Neuronal stem cell (in vitro differentiated cells): Measurements from ENCODE around the gene CD300E.

Experiments used
- DNase-seq: peaks from one replicate; pipeline ENCODE4 v3.0.0-alpha.2; 2013; ENCODE audit warnings: low spot score
- H2AFZ ChIP-seq: one replicate; pipeline ENCODE4 v1.6.1; 2013; ENCODE audit warnings: mild to moderate bottlenecking, low read length, inconsistent platforms
- H2AK5ac ChIP-seq: 2 replicates; pipeline ENCODE4 v1.6.1; 2013; ENCODE audit warnings: low read depth, mild to moderate bottlenecking, inconsistent platforms, low read length, moderate library complexity, mixed read lengths
- H2BK120ac ChIP-seq: 2 replicates; pipeline ENCODE4 v1.6.1; 2013; ENCODE audit warnings: low read depth, mild to moderate bottlenecking, inconsistent platforms, low read length, moderate library complexity, mixed read lengths
- H2BK12ac ChIP-seq: one replicate; pipeline ENCODE4 v1.6.1; 2013; ENCODE audit warnings: low read length, inconsistent platforms
- H2BK15ac ChIP-seq: 2 replicates; pipeline ENCODE4 v1.6.1; 2013; ENCODE audit warnings: mild to moderate bottlenecking, low read length, inconsistent platforms, mixed read lengths
- H2BK5ac ChIP-seq: one replicate; pipeline ENCODE4 v1.6.1; 2013; ENCODE audit warnings: inconsistent platforms, mild to moderate bottlenecking, low read length, moderate library complexity
- H3K14ac ChIP-seq: one replicate; pipeline ENCODE4 v1.6.1; 2013; ENCODE audit warnings: low read length, inconsistent platforms
- H3K18ac ChIP-seq: 2 replicates; pipeline ENCODE4 v1.6.1; 2013; ENCODE audit warnings: low read length, inconsistent platforms
- H3K23ac ChIP-seq: 2 replicates; pipeline ENCODE4 v1.6.1; 2013; ENCODE audit warnings: low read depth, mild to moderate bottlenecking, mixed read lengths, low read length, inconsistent platforms; ENCODE audit not compliant: poor library complexity
- H3K27ac ChIP-seq: replicated peaks from 3 replicates; pipeline ENCODE4 v1.5.1; 2013; ENCODE audit warnings: low read length, inconsistent platforms
- H3K27me3 ChIP-seq, 3 experiments: 2 replicates each; pipeline ENCODE4 v1.6.1; 2013; ENCODE audit warnings: low read length in 3 of 3, mild to moderate bottlenecking in 2 of 3, inconsistent platforms in 1 of 3, low read depth in 1 of 3, mixed read lengths in 1 of 3, moderate library complexity in 1 of 3; ENCODE audit not compliant: control insufficient read depth in 3 of 3, insufficient read depth in 3 of 3
- H3K36me3 ChIP-seq, 2 donors: replicated peaks in 1 of 2; 2 replicates each; pipeline ENCODE4 v1.6.1; 2013; ENCODE audit warnings: low read length in 2 of 2; ENCODE audit not compliant: control insufficient read depth in 2 of 2, insufficient read depth in 2 of 2
- H3K4ac ChIP-seq: 2 replicates; pipeline ENCODE4 v1.6.1; 2013; ENCODE audit warnings: inconsistent platforms, mild to moderate bottlenecking, low read length, moderate library complexity
- H3K4me1 ChIP-seq, 2 donors: 1 replicate in 1 of 2; 2 replicates in 1 of 2; pipeline ENCODE4 v1.6.1; 2013; ENCODE audit warnings: low read length in 2 of 2, low read depth in 1 of 2; ENCODE audit not compliant: control insufficient read depth in 2 of 2, insufficient read depth in 1 of 2
- H3K4me2 ChIP-seq: one replicate; pipeline ENCODE4 v1.6.1; 2013; ENCODE audit warnings: mild to moderate bottlenecking, low read length, inconsistent platforms; ENCODE audit not compliant: insufficient read depth, poor library complexity, severe bottlenecking
- H3K4me3 ChIP-seq, 2 donors: 2 replicates each; pipeline ENCODE4 v1.5.1; 2013; ENCODE audit warnings: low read length in 2 of 2, mild to moderate bottlenecking in 2 of 2, inconsistent platforms in 1 of 2, moderate library complexity in 1 of 2
- H3K79me1 ChIP-seq: one replicate; pipeline ENCODE4 v1.6.1; 2013; ENCODE audit warnings: low read depth, mild to moderate bottlenecking, inconsistent platforms, low read length, moderate library complexity
- H3K9ac ChIP-seq: one replicate; pipeline ENCODE4 v1.6.1; 2013; ENCODE audit warnings: mild to moderate bottlenecking, low read depth, low read length, inconsistent platforms; ENCODE audit not compliant: poor library complexity
- H3K9me3 ChIP-seq, 2 donors: replicated peaks in 1 of 2; 2 replicates each; pipeline versions ENCODE3 to v1.6.1; 2013; ENCODE audit warnings: low read length in 2 of 2, mild to moderate bottlenecking in 2 of 2, inconsistent platforms in 1 of 2, low read depth in 1 of 2, mixed read lengths in 1 of 2, moderate library complexity in 1 of 2; ENCODE audit not compliant: control insufficient read depth in 2 of 2, insufficient read depth in 1 of 2
- H4K8ac ChIP-seq: one replicate; pipeline ENCODE4 v1.6.1; 2013; ENCODE audit warnings: low read depth, mild to moderate bottlenecking, inconsistent platforms, low read length, moderate library complexity
- H4K91ac ChIP-seq: one replicate; pipeline ENCODE4 v1.6.1; 2013; ENCODE audit warnings: low read length, low read depth, mild to moderate bottlenecking, inconsistent platforms; ENCODE audit not compliant: poor library complexity
- WGBS, 2 donors: extraction: QIAGEN DNeasy Blood & Tissue Kit; methylation state at CpG; one replicate each; pipeline ENCODE4 v1.1.7; 2013; ENCODE audit warnings: missing lambda C conversion rate in 2 of 2, mixed read lengths in 1 of 2; ENCODE audit not compliant: insufficient read length in 2 of 2, insufficient replicate concordance in 1 of 2; ENCODE audit errors: extremely low coverage in 2 of 2; 5-methylcytosine and 5-hydroxymethylcytosine counted together

The CD300E gene

GRCh38 chr17:74644419-74644818 is 20.9 kb upstream of the CD300E start:
- Histone ChIP-seq H2BK12ac (no peak overlapping the region), H3K23ac (no peak overlapping the region), H3K18ac (no peak overlapping the region), H3K9me3 (no peaks in the 10 kb centered on the region), H2BK15ac (no peak overlapping the region), H3K9ac (no peak overlapping the region), H4K91ac (no peak overlapping the region), H3K36me3 (no peaks in the 10 kb centered on the region), H3K4ac (no peak overlapping the region), H2BK5ac (no peak overlapping the region), H3K4me1 (no peaks in the 10 kb centered on the region), H3K14ac (no peak overlapping the region), H3K79me1 (no peaks in the 10 kb centered on the region), H3K4me3 (no peak overlapping the region), H4K8ac (no peak overlapping the region), H3K27me3 (peaks cover 0 to 11% (median 0%) of the 10 kb centered on the region in 3 experiments), H2AFZ (no peak overlapping the region), H3K4me2 (no peak overlapping the region), H2AK5ac (no peak overlapping the region), H2BK120ac (no peak overlapping the region), H3K27ac (no peak overlapping the region)
- no peak for DNase-seq
- WGBS, 2 donors: no CpG with 5 or more reads among the region's 2 CpGs

GRCh38 chr17:74643826-74644225 is 20.3 kb upstream of the CD300E start:
- H3K27ac ChIP-seq: no peak overlapping the region
- peaks cover 0 to 14% (median 0%) of the 10 kb centered on the region in 3 experiments for H3K27me3 ChIP-seq
- DNase-seq: no peak

GRCh38 chr17:74642995-74643394 is 19.5 kb upstream of the CD300E start:
- H2BK5ac ChIP-seq: no peak overlapping the region
- H3K14ac ChIP-seq: no peak overlapping the region
- no peaks in the 10 kb centered on the region for H3K79me1 ChIP-seq
- no peak overlapping the region for H2AK5ac ChIP-seq
- no peak overlapping the region for H2BK120ac ChIP-seq
- no CpG with 5 or more reads among the region's 7 CpGs for WGBS, 2 donors
- no peaks in the 10 kb centered on the region for H3K9me3 ChIP-seq
- H3K18ac ChIP-seq: no peak overlapping the region
- peaks cover 0 to 15% (median 0%) of the 10 kb centered on the region in 3 experiments for H3K27me3 ChIP-seq
- H3K4ac ChIP-seq: no peak overlapping the region
- no peak overlapping the region for H2BK12ac ChIP-seq
- H3K4me3 ChIP-seq: no peak overlapping the region
- H2AFZ ChIP-seq: no peak overlapping the region
- no peak overlapping the region for H3K4me2 ChIP-seq
- H3K27ac ChIP-seq: no peak overlapping the region
- H3K23ac ChIP-seq: no peak overlapping the region
- H3K36me3 ChIP-seq: no peaks in the 10 kb centered on the region
- no peak overlapping the region for H4K91ac ChIP-seq
- no peak for DNase-seq
- H3K9ac ChIP-seq: no peak overlapping the region
- H3K4me1 ChIP-seq: no peaks in the 10 kb centered on the region
- no peak overlapping the region for H4K8ac ChIP-seq
- no peak overlapping the region for H2BK15ac ChIP-seq

More at GRCh38 chr17:74643826-74644225, 20.3 kb upstream of the CD300E start:
- Histone ChIP-seq H3K9me3 (no peaks in the 10 kb centered on the region), H3K9ac (no peak overlapping the region), H3K79me1 (no peaks in the 10 kb centered on the region), H3K36me3 (no peaks in the 10 kb centered on the region), H2BK12ac (no peak overlapping the region), H4K8ac (no peak overlapping the region), H2AK5ac (no peak overlapping the region), H4K91ac (no peak overlapping the region), H3K4me2 (no peak overlapping the region), H3K23ac (peak overlapping the region; percentile 80), H3K4me1 (no peaks in the 10 kb centered on the region), H3K18ac (no peak overlapping the region), H2BK5ac (no peak overlapping the region), H3K14ac (no peak overlapping the region), H3K4me3 (no peak overlapping the region), H2AFZ (no peak overlapping the region), H2BK15ac (no peak overlapping the region), H2BK120ac (no peak overlapping the region), H3K4ac (no peak overlapping the region)

GRCh38 chr17:74642556-74642955 is 19.0 kb upstream of the CD300E start:
- no peak overlapping the region for H2BK12ac ChIP-seq
- no peaks in the 10 kb centered on the region for H3K36me3 ChIP-seq
- no peak overlapping the region for H3K18ac ChIP-seq
- H2BK15ac ChIP-seq: no peak overlapping the region
- no peak overlapping the region for H3K14ac ChIP-seq
- no peak overlapping the region for H3K4me2 ChIP-seq
- no peak overlapping the region for H2AK5ac ChIP-seq
- DNase-seq: no peak
- H2BK120ac ChIP-seq: no peak overlapping the region
- H3K4ac ChIP-seq: no peak overlapping the region
- H3K27me3 ChIP-seq: peaks cover 0 to 11% (median 0%) of the 10 kb centered on the region in 3 experiments
- no peak overlapping the region for H3K23ac ChIP-seq
- H4K91ac ChIP-seq: no peak overlapping the region
- no peak overlapping the region for H3K4me3 ChIP-seq
- H3K4me1 ChIP-seq: no peaks in the 10 kb centered on the region
- no peak overlapping the region for H2BK5ac ChIP-seq
- H2AFZ ChIP-seq: no peak overlapping the region
- H3K9ac ChIP-seq: no peak overlapping the region
- H3K9me3 ChIP-seq: no peaks in the 10 kb centered on the region
- H3K27ac ChIP-seq: no peak overlapping the region
- H4K8ac ChIP-seq: no peak overlapping the region
- no CpG with 5 or more reads among the region's 4 CpGs for WGBS, 2 donors
- no peaks in the 10 kb centered on the region for H3K79me1 ChIP-seq
